ENCODE results near the gene GDAP2.
"Not testable (repeated sequence)": the region's sequence is repeated elsewhere in the genome, so short reads cannot be mapped to it uniquely, and the experiment has no call there.

Gene GDAP2

GRCh38 chr1:117929343-117930172 lies at the start of gene GDAP2, which contains the start of gene WDR3:
GDAP2 (minus strand) TSS chr1:117929621; CDS start chr1:117920357, 9,264 bp downstream.
WDR3 (plus strand) TSS chr1:117929739; CDS start chr1:117933320, 3,581 bp downstream.
- DNase-seq = peak; percentile 59

- DNase-seq = no peak
These were observed 47.0 kb upstream of the GDAP2 start for GRCh38 chr1:117976381-117976780.

GRCh38 chr1:117971777-117972176 lies 42.4 kb upstream of the GDAP2 start:
- no peak for DNase-seq

GRCh38 chr1:117970252-117970651 lies 40.8 kb upstream of the GDAP2 start:
- no peak for DNase-seq

- DNase-seq = no peak
These were observed 38.5 kb upstream of the GDAP2 start for GRCh38 chr1:117967881-117968280.

GRCh38 chr1:117967477-117967876 lies 38.1 kb upstream of the GDAP2 start:
- no peak for DNase-seq

GRCh38 chr1:117964290-117965038 lies 35.0 kb upstream of the GDAP2 start:
- no peak for DNase-seq

- DNase-seq = no peak
These were observed 29.9 kb upstream of the GDAP2 start for GRCh38 chr1:117959364-117959763.

- DNase-seq = no peak
These were observed 23.0 kb upstream of the GDAP2 start for GRCh38 chr1:117952386-117952785.

GRCh38 chr1:117942293-117942692 lies 12.9 kb upstream of the GDAP2 start:
- DNase-seq = no peak

- no peak for DNase-seq
These were observed 4.3 kb upstream of the GDAP2 start for GRCh38 chr1:117933769-117934168.

- no peak for DNase-seq
These were observed 3.2 kb upstream of the GDAP2 start for GRCh38 chr1:117932576-117932975.

GRCh38 chr1:117930484-117930883 lies 1.1 kb upstream of the GDAP2 start:
- no peak for DNase-seq

- DNase-seq = no peak
These were observed 689 bp upstream of the GDAP2 start for GRCh38 chr1:117930173-117930447.

GRCh38 chr1:117928881-117929342 lies 509 bp downstream of the GDAP2 start:
- DNase-seq = no peak

- no peak for DNase-seq
These were observed 3.4 kb downstream of the GDAP2 start for GRCh38 chr1:117925981-117926380.

- DNase-seq = not testable (repeated sequence)
These were observed 6.7 kb downstream of the GDAP2 start for GRCh38 chr1:117922717-117923116.

GRCh38 chr1:117921991-117922390 lies 7.4 kb downstream of the GDAP2 start:
- DNase-seq = no peak

- no peak for DNase-seq
These were observed 10.0 kb downstream of the GDAP2 start for GRCh38 chr1:117919376-117919775.

- DNase-seq = no peak
These were observed 18.4 kb downstream of the GDAP2 start for GRCh38 chr1:117911051-117911450.

GRCh38 chr1:117905019-117905418 lies 24.4 kb downstream of the GDAP2 start:
- DNase-seq = no peak

- DNase-seq = no peak
These were observed 24.9 kb downstream of the GDAP2 start for GRCh38 chr1:117904485-117904884.

GRCh38 chr1:117902944-117903343 lies 26.5 kb downstream of the GDAP2 start:
- DNase-seq = no peak

GRCh38 chr1:117899801-117900200 lies 29.6 kb downstream of the GDAP2 start:
- no peak for DNase-seq
